ENCODE measurements around the gene TMEFF2.

GRCh38 chr2:192099742-192100141 lies 95.0 kb downstream of the TMEFF2 start:
- TF ChIP-seq CTCF (IDR thresholded peaks at IDR 0.05) (no peak), POLR2A (IDR thresholded peaks at IDR 0.05) (no peak)
